GM19463 (cell line): ENCODE results near the gene RHBDD1.
A peak's percentile ranks its signal among the peaks of the same experiment; 100 is the strongest.

Experiments
- ATAC-seq: cut with Tn5 transposase; IDR thresholded peaks from one replicate; pipeline ENCODE4 v1.9.1; 2021; ENCODE audit warnings: mild to moderate bottlenecking, moderate library complexity; ENCODE audit not compliant: unreplicated experiment

Gene RHBDD1

GRCh38 chr2:227022608-227023007, 186.8 kb downstream of the RHBDD1 start:
- ATAC-seq, result no peak

GRCh38 chr2:227025510-227025909, 189.7 kb downstream of the RHBDD1 start:
- ATAC-seq, result peak; percentile 84

DNA sequence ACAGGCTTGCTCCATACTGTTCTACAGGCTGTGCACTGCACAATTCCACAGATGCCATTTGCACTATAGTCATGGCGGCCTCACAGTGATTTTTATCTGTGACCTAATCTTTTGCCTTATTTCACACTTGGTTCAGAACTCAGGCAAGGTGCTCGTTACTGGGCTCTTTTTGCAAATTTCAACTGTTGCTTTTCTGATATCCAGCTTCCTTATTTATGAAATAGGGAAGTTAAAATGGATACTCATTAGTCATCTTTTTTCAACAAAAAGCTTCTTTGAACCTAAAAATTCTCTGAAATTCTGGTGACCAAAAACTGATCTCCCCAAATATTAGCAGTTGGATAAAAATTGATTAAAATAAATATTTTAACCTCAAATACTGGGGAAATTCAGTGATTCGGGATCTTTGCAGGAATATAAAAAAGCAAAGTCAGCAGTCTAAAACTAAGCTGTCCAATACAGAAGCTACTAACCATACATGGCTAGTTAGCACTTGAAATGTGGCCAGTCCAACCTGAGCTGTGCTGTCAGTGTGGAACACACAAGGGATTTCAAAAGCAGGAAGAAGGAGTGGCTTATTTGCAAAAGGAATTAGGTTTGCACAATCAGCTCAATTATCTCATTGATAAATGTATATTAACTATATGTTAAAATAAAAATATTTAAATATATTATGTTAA, 193.7 kb downstream of the RHBDD1 start:
- ATAC-seq, result no peak

DNA sequence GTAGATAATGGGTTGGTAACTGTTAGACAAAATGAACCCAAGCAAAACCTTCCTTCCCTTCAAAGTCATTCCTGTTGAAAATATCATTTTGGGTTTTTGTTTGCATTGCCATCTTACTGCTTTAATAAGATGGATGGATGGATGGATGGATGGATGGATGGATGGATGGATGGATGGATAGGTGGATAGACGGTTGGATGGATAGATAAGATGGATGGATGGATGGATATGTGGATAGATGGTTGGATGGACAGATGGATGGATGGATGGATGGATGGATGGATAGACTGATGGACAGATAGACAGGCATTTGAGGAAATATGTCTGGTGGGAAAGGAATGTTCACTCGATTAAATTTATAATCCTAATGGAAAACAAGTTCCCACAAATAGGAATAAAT, 194.9 kb downstream of the RHBDD1 start:
- no peak for ATAC-seq

DNA sequence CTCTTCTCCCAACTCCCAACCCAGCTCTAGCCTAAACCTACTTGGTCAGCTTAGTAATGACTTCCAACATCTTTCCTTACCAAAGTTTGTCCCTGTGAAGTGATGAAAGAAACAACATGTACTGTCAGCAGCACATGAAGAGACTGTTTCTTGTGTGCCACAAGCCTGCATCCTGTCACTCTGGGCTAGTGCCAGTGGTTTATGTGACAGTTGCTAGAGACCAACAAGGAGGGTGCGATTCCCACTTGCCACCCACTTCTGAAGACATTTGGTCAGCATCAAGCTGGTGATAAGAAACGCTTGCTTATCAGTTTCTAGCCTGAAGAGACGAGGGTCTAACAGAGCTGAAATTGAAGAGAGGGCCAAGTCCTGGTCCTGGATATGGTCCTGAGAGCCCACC, 195.5 kb downstream of the RHBDD1 start:
- ATAC-seq, result no peak

GRCh38 chr2:227033471-227034148, 197.8 kb downstream of the RHBDD1 start:
- peak; percentile 75 for ATAC-seq

DNA sequence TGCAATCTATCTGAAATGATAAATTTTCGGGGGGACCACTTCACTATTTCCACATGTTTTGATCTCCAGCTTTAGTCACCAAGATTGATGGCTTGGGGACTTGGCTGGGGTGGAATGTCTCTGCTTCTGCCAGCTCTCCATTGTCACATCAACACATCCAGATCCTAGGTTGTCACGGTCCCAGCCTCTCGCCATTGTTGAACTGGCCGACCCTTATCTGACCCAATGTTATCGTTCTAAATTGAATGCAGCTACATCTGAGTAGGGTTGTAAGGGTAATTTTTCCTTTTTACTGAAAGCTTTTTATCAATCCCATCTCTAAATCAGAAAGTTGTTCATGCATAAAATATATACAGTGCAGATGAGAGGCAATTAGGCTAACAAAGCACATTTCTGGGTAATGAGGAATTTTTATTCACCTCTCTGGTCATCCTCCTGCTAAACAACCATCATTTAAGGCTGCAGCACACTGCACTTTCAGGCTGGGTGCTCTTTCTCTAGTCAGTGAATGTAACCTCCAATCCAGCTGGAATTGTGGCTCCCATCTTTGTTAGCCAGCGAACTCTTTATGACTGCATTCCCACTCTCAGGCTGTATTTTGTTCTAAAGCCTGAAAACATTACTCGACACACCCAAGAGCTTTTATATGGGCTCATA, 200.0 kb downstream of the RHBDD1 start:
- no peak for ATAC-seq

DNA sequence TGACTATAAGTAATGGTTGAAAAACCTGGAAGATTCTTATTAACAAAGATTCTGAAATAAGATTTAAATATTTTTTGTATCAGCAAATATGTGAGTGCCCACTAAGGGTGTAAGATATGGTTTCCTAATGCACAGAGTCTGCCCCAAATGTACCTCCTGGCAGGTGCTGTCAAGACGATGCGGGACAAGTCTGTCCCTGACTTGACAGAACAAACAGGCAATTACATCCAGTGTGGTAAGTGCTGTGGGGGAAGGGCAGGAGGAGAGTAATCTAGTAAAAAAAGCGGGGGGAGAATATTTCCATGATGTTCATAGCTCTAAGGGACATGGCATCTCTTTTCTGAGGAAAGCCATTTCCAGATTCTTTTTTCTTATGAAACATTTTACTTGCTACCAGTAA, 200.7 kb downstream of the RHBDD1 start:
- no peak for ATAC-seq

GRCh38 chr2:227038550-227039189, 202.8 kb downstream of the RHBDD1 start:
- no peak for ATAC-seq

DNA sequence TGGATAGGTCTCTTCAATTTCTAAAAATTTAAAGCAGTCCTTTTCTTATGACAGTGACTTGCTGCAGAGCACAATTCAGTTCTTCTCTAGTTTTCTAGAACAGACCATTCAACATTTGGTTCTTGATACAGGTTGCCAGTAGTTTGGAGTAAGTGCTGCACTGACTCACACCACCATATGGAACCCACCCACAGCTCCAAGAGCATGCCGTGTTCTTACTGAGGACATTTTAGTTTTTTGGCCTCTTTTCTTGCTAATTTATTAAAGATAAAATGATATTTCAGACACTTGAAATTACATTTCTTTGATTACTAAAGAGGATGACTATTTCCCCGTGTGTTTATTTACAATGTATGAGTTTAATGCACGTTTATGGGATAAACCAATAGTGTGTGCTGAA, 208.1 kb downstream of the RHBDD1 start:
- ATAC-seq, result no peak
